Duodenal mucosa (tissue), 2 donors: ENCODE measurements around the gene CXCL1.

Source experiments
- H3K27ac ChIP-seq: one replicate; pipeline ENCODE4 v1.7.0; 2013; ENCODE audit warnings: low read depth, low read length
- H3K27me3 ChIP-seq, 2 donors: one replicate each; pipeline ENCODE4 v1.7.0; 2013; ENCODE audit warnings: low read length in 2 of 2, control low read depth in 1 of 2; ENCODE audit not compliant: insufficient read depth in 2 of 2, control insufficient read depth in 1 of 2
- H3K36me3 ChIP-seq, 2 donors: one replicate each; pipeline ENCODE4 v1.7.0; 2013; ENCODE audit warnings: low read length in 2 of 2, control low read depth in 1 of 2; ENCODE audit not compliant: insufficient read depth in 2 of 2, control insufficient read depth in 1 of 2
- H3K4me1 ChIP-seq, 2 donors: one replicate each; pipeline ENCODE4 v1.7.0; 2013; ENCODE audit warnings: low read length in 2 of 2, control low read depth in 1 of 2; ENCODE audit not compliant: insufficient read depth in 2 of 2, control insufficient read depth in 1 of 2
- H3K4me3 ChIP-seq, 2 donors: one replicate each; pipeline ENCODE4 v1.7.0; 2013; ENCODE audit warnings: low read length in 2 of 2, low read depth in 1 of 2
- H3K9ac ChIP-seq, 2 donors: one replicate each; pipeline ENCODE4 v1.7.0; 2013; ENCODE audit warnings: low read length in 2 of 2, low read depth in 1 of 2
- H3K9me3 ChIP-seq, 2 donors: one replicate each; pipeline ENCODE4 v1.7.0; 2013; ENCODE audit warnings: low read length in 2 of 2, control low read depth in 1 of 2; ENCODE audit not compliant: control insufficient read depth in 1 of 2

CXCL1 gene

GRCh38 chr4:73839071-73839470, 30.1 kb upstream of the CXCL1 start:
- Histone ChIP-seq H3K36me3 (no peaks in the 10 kb centered on the region), H3K4me3 (no peak overlapping the region), H3K4me1 (peaks cover 3 to 7% of the 10 kb centered on the region in 2 donors), H3K27ac (no peak overlapping the region), H3K9ac (no peak overlapping the region), H3K9me3 (no peaks in the 10 kb centered on the region), H3K27me3 (peaks cover 6 to 10% of the 10 kb centered on the region in 2 donors)

- Histone ChIP-seq H3K36me3 (no peaks in the 10 kb centered on the region), H3K9me3 (no peaks in the 10 kb centered on the region), H3K9ac (no peak overlapping the region), H3K4me1 (peaks cover 3 to 7% of the 10 kb centered on the region in 2 donors), H3K27ac (no peak overlapping the region), H3K27me3 (peaks cover 6 to 10% of the 10 kb centered on the region in 2 donors), H3K4me3 (no peak overlapping the region)
Observed at GRCh38 chr4:73839715-73840114, 29.5 kb upstream of the CXCL1 start.

- H3K27ac ChIP-seq, result no peak overlapping the region
- H3K27me3 ChIP-seq, result peaks cover 6 to 10% of the 10 kb centered on the region in 2 donors
- H3K36me3 ChIP-seq, result no peaks in the 10 kb centered on the region
- peaks cover 3 to 7% of the 10 kb centered on the region in 2 donors for H3K4me1 ChIP-seq
- no peaks in the 10 kb centered on the region for H3K9me3 ChIP-seq
- no peak overlapping the region for H3K4me3 ChIP-seq
- no peak overlapping the region for H3K9ac ChIP-seq
Observed at GRCh38 chr4:73841243-73841925, 27.8 kb upstream of the CXCL1 start.

GRCh38 chr4:73842696-73843095, 26.5 kb upstream of the CXCL1 start:
- no peaks in the 10 kb centered on the region for H3K4me1 ChIP-seq
- peaks cover 0 to 2% of the 10 kb centered on the region in 2 donors for H3K27me3 ChIP-seq
- H3K4me3 ChIP-seq, result no peak overlapping the region
- no peak overlapping the region for H3K27ac ChIP-seq
- H3K36me3 ChIP-seq, result no peaks in the 10 kb centered on the region
- H3K9ac ChIP-seq, result no peak overlapping the region
- no peaks in the 10 kb centered on the region for H3K9me3 ChIP-seq

GRCh38 chr4:73843369-73843768, 25.8 kb upstream of the CXCL1 start:
- no peaks in the 10 kb centered on the region for H3K36me3 ChIP-seq
- no peak overlapping the region for H3K4me3 ChIP-seq
- no peak overlapping the region for H3K27ac ChIP-seq
- H3K4me1 ChIP-seq, result no peaks in the 10 kb centered on the region
- no peaks in the 10 kb centered on the region for H3K9me3 ChIP-seq
- H3K27me3 ChIP-seq, result peaks cover 0 to 2% of the 10 kb centered on the region in 2 donors
- no peak overlapping the region for H3K9ac ChIP-seq

GRCh38 chr4:73844345-73844744, 24.8 kb upstream of the CXCL1 start:
- H3K4me3 ChIP-seq, result no peak overlapping the region
- H3K27ac ChIP-seq, result no peak overlapping the region
- no peaks in the 10 kb centered on the region for H3K27me3 ChIP-seq
- no peaks in the 10 kb centered on the region for H3K9me3 ChIP-seq
- H3K9ac ChIP-seq, result no peak overlapping the region
- no peaks in the 10 kb centered on the region for H3K4me1 ChIP-seq
- H3K36me3 ChIP-seq, result no peaks in the 10 kb centered on the region

GRCh38 chr4:73844806-73845205, 24.4 kb upstream of the CXCL1 start:
- no peaks in the 10 kb centered on the region for H3K4me1 ChIP-seq
- no peak overlapping the region for H3K4me3 ChIP-seq
- H3K9ac ChIP-seq, result no peak overlapping the region
- no peaks in the 10 kb centered on the region for H3K36me3 ChIP-seq
- no peak overlapping the region for H3K27ac ChIP-seq
- H3K9me3 ChIP-seq, result no peaks in the 10 kb centered on the region
- H3K27me3 ChIP-seq, result no peaks in the 10 kb centered on the region

- Histone ChIP-seq H3K36me3 (no peaks in the 10 kb centered on the region), H3K27ac (no peak overlapping the region), H3K4me1 (no peaks in the 10 kb centered on the region), H3K4me3 (no peak overlapping the region), H3K9me3 (no peaks in the 10 kb centered on the region), H3K9ac (no peak overlapping the region), H3K27me3 (no peaks in the 10 kb centered on the region)
Observed at GRCh38 chr4:73847526-73848182, 21.5 kb upstream of the CXCL1 start.

- Histone ChIP-seq H3K4me1 (peaks cover 3% of the 10 kb centered on the region in 2 donors), H3K36me3 (no peaks in the 10 kb centered on the region), H3K27ac (no peak overlapping the region), H3K4me3 (no peak overlapping the region), H3K9me3 (no peaks in the 10 kb centered on the region), H3K9ac (no peak overlapping the region), H3K27me3 (peaks cover 0 to 3% of the 10 kb centered on the region in 2 donors)
Observed at GRCh38 chr4:73848183-73848777, 20.9 kb upstream of the CXCL1 start.

GRCh38 chr4:73850261-73850970, 18.8 kb upstream of the CXCL1 start:
- H3K36me3 ChIP-seq, result no peaks in the 10 kb centered on the region
- H3K4me1 ChIP-seq, result peaks cover 6 to 8% of the 10 kb centered on the region in 2 donors
- H3K27ac ChIP-seq, result no peak overlapping the region
- H3K9ac ChIP-seq, result no peak overlapping the region
- H3K4me3 ChIP-seq, result no peak overlapping the region
- H3K27me3 ChIP-seq, result peaks cover 0 to 3% of the 10 kb centered on the region in 2 donors
- no peaks in the 10 kb centered on the region for H3K9me3 ChIP-seq
